BE2C (cell line): ENCODE measurements around the gene SLC25A1.

Source experiments
- DNase-seq: peaks from one replicate; pipeline ENCODE4 v3.0.0-alpha.2; 2020
- H3K27me3 ChIP-seq: fragments of 250-450 bp; sonication (Bioruptor Pico); 2 replicates; pipeline ENCODE4 v1.5.1; 2020; ENCODE audit warnings: mild to moderate bottlenecking
- H3K36me3 ChIP-seq: fragments of 250-450 bp; sonication (Bioruptor Pico); 2 replicates; pipeline ENCODE4 v1.5.1; 2020; ENCODE audit warnings: mild to moderate bottlenecking
- H3K4me1 ChIP-seq: fragments of 250-450 bp; sonication (Bioruptor Pico); 2 replicates; pipeline ENCODE4 v1.5.1; 2020
- H3K4me3 ChIP-seq: 2 replicates; pipeline ENCODE4 v1.5.1; 2011; ENCODE audit warnings: low read depth, low read length
- H3K9me3 ChIP-seq: fragments of 250-450 bp; sonication (Bioruptor Pico); 2 replicates; pipeline ENCODE4 v1.5.1; 2020
- TF ChIP-seq, protein P1 (sequence below): IDR thresholded peaks from 2 replicates; pipeline ENCODE4 v1.5.1; 2012; ENCODE audit warnings: mild to moderate bottlenecking, low read depth, low read length

The SLC25A1 gene

DNA sequence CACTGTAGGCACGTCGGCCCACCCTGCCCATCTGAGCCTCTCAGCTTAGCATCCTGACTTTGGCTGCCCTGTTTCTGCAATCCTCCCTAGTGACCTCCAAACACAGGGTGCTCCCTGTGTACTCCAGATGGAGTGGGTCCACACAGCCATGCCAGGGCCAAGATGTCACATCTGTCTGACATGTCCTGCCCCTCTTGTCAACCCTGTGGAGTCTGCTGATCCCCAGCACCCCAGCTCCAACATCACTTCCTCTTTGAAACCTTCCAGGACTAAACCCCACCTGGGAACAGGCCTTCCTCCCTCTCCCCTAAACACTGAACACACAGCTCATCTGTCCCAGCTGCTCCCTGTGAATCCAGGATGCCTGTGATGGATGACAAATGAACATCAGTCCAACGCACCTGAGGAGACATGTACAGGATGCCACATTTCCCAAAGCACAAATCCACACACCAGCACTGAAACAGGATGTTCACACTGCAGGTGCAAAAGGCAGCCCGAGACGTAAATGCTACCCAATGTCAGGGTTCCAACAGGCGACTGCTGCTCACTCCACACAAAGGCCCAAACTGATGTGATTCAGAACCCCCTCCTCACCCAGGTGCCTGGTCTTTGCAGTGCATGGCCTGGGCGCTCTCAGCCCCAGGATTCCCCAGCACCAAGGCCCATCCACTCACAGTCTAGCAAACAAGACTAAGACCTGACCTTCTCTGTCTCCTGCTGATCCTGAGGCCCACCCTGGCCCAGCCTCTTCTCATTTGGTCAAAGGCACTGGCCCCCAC lies 49.4 kb downstream of the SLC25A1 start:
- H3K4me3 ChIP-seq, result no peak overlapping the region
- peaks cover 9% of the 10 kb centered on the region for H3K36me3 ChIP-seq
- H3K9me3 ChIP-seq, result no peaks in the 10 kb centered on the region
- no peak for DNase-seq
- H3K27me3 ChIP-seq, result no peaks in the 10 kb centered on the region
- no peaks in the 10 kb centered on the region for H3K4me1 ChIP-seq
- TF ChIP-seq, protein P1, sequence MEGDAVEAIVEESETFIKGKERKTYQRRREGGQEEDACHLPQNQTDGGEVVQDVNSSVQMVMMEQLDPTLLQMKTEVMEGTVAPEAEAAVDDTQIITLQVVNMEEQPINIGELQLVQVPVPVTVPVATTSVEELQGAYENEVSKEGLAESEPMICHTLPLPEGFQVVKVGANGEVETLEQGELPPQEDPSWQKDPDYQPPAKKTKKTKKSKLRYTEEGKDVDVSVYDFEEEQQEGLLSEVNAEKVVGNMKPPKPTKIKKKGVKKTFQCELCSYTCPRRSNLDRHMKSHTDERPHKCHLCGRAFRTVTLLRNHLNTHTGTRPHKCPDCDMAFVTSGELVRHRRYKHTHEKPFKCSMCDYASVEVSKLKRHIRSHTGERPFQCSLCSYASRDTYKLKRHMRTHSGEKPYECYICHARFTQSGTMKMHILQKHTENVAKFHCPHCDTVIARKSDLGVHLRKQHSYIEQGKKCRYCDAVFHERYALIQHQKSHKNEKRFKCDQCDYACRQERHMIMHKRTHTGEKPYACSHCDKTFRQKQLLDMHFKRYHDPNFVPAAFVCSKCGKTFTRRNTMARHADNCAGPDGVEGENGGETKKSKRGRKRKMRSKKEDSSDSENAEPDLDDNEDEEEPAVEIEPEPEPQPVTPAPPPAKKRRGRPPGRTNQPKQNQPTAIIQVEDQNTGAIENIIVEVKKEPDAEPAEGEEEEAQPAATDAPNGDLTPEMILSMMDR, result no peak

DNA sequence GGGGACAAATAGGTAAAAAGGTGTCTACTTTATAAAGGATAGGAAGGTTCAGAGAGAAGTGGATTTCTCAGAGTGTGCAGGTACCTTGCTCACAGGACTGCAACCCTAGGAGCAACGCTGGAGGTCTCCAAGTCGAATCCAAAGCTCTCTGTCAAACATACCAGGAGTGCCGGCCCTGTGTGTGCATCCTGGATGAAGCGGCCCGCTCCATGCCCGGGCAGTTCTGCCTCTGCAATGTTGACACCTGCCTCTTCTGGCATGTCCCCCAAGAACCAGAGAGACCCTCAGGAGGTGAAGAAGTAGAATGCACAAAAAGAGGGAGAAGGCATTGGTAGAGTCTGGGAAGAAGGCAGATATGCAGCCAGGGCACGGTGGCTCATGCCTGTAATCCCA lies 50.5 kb downstream of the SLC25A1 start:
- TF ChIP-seq, protein P1, result no peak
- H3K36me3 ChIP-seq, result no peaks in the 10 kb centered on the region
- H3K27me3 ChIP-seq, result no peaks in the 10 kb centered on the region
- H3K9me3 ChIP-seq, result no peaks in the 10 kb centered on the region
- no peak for DNase-seq
- no peak overlapping the region for H3K4me3 ChIP-seq
- H3K4me1 ChIP-seq, result no peaks in the 10 kb centered on the region

DNA sequence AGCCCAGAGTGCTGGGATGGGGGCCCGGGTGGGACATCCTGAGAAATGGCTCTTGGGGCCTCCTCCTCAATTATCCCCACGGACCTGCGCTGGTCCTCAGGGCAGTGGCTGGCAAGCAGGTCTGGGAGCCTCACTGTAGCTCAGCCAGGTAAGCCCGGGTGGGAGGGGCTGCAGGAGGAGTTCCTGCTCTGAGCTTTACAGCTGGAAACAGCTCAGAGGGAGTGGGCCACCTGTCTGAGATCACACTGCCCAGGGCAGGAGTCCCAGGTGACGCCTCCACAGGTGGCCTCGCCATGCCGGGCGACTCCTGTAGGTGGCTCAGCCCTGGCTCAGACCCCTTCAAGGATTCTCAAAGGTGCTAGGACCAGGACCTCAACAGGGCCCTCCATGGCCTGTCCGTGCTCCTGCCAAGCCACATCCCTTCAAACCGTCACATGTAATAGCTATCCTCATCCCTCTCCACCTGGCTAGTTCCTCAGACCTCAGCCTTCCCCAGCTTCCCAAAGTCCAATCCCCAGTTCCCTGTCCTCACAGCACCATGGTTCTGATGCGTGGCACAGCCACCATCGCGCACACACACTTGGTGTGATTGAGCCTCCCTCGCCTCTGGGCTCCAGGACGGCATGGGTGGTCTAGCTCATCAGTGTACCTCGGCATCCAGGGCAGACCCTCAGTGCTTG lies 51.1 kb downstream of the SLC25A1 start:
- Histone ChIP-seq H3K9me3 (no peaks in the 10 kb centered on the region), H3K4me1 (no peaks in the 10 kb centered on the region), H3K36me3 (no peaks in the 10 kb centered on the region), H3K27me3 (no peaks in the 10 kb centered on the region), H3K4me3 (no peak overlapping the region)
- DNase-seq, result no peak
- TF ChIP-seq, protein P1, result no peak

DNA sequence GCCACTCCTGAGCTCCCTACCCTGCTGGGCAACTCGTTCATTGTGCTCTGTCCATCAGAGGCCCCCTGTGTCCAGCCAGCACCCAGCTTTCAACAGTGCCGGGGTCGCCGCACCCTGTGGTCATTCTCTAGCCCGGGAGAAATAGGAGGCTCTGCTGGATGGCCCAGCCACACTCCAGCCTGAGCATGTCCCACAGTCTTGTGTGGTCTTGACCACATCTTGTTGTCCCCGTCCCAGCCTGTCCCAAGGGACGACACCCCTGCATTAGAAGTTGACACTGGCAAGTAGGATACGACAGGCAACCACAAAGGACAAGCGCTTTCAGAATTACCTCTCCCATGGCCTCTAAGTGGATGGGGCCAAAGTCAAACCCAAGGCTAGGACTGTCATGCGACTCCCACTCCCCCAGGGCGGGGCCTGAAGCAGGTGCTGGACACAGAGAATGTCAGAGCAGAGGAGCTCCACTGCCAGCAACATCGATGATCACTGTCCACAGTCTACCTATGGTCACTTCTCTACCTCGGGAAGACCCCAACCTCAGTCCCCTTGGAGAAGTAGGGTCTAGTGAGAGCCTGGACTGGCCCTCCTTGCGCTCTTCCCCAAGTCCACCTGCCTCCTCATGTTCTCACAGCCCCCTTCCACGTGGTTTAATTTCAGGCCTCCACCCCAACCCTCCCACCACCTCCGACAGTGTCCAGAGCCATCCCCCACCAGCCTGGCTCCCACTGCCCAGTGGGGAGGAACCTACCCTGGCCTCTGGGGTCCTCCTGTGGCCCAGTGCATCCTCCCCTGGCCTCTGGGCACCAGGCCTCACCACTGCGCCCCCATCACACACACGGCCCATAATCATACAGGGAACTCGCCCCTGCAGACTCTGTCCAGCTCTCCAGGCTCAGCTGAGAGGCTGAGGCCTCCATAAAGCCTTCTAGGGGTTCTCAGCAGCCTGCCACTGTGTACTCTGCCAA lies 51.9 kb downstream of the SLC25A1 start:
- H3K4me1 ChIP-seq, result no peaks in the 10 kb centered on the region
- TF ChIP-seq, protein P1, result no peak
- no peaks in the 10 kb centered on the region for H3K36me3 ChIP-seq
- no peaks in the 10 kb centered on the region for H3K9me3 ChIP-seq
- no peak overlapping the region for H3K4me3 ChIP-seq
- DNase-seq, result no peak
- no peaks in the 10 kb centered on the region for H3K27me3 ChIP-seq
